Stimulated activated CD8-positive, alpha-beta memory T cell treated with anti-CD3 and anti-CD28 coated beads, Interleukin-7, amount 100 ng/mL, for 4 hours (primary cell): Measurements from ENCODE around the gene BANF2.

Experiments
- DNase-seq, 2 donors: peaks; one replicate each; pipeline ENCODE4 v3.0.0-alpha.2; 2020; ENCODE audit warnings: low read depth in 2 of 2

Gene BANF2

DNA sequence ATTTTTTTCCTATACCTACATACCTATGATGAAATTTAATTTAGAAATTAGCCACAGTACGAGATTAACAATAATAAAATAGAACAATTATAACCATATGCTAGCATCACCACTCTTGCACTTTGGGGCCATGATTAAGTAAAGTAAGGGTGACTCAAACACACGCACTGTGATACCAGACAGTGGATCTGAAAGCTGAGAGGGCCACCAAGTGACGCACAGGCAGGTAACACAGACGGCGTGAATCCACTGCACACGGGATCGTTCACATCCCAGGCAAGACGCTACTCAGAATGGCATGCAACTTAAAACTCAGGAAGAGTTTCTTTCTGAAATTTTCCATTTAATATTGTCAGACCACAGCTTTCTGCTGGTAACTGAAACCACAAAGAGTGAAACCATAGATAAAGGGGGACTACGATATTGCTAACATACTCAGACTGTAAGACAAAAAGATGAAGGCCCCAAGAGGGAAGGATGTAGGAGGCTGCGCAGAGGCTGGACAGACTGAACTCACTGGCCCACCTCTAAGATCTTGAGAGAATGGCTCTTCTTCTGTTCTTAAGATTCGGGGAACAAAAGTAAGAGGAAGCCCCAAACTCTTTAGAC is 35.6 kb upstream of the BANF2 start:
- DNase-seq = no peak

DNA sequence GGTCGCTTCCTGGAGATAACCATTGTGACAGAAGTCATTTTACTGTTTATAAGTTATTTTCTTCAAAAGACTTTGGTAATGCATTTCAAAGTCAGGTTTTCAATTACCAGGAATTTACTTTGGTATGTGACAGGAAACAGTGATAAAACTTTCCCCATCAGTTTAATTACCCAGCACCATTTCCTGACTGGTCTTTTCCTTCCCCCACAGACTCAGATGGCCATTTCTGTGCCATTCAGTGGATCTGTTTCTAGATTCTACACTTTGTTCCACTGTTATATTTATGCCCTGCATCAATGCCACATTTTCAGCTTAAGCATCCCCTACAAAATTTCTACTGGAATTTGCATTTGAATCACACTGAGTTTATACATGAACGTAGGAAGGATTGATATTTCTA is 34.0 kb upstream of the BANF2 start:
- no peak for DNase-seq

DNA sequence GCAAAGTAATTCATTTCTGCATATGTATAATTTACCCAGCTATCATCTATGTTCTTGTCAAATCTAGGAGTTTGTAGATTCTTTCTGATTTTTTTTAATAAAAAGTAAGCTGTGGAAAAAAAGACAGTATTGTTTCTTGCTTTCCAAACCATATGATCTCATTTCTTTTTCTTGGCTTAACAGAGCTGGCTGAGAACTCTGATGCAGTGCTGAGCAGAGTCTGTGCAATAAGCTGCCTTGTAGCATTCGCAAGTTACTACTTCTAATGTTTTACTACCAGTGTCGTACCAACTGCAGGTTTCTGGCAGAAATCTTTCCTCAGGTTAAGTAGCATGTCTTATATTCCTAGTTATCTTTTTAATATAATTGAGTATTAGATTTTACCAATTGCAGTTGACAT is 33.3 kb upstream of the BANF2 start:
- no peak for DNase-seq

DNA sequence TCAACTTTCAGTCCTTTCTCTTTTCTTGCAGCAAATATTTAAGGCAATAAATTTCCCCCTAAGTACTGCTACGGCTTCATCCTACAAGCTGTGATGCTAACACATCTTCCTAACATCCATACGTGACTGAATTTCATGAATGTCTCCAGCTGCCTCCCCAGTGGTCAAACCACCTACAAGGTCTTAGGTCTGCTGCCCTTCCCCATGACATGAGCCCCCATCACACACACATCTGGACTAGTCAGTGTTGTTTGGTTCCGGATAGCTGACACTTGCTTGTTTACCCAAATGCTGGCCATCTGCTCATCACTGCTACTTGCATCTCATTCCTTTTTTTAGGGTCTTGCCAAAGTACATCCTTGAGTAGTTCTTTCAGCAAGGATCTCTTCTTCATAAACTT is 32.3 kb upstream of the BANF2 start:
- DNase-seq = no peak

DNA sequence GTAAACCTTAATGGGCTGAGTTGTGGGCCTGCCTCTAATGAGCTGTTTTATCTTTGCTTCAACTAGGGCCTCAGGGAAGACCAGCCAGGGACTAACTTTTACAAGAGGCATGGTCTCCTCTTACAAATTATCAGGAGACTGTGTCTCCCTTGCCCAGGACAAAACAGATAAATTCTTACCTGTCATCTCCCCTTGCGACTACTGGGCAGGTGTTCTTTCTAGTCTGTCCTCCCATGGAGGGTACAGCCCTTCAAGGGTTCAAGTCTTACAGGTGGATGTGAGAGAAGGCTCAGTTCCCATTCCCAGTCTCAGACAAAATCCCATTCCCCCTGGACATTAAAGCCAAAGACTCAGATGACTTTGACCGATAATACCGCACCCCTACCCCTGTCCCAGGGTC is 31.3 kb upstream of the BANF2 start:
- DNase-seq = no peak

DNA sequence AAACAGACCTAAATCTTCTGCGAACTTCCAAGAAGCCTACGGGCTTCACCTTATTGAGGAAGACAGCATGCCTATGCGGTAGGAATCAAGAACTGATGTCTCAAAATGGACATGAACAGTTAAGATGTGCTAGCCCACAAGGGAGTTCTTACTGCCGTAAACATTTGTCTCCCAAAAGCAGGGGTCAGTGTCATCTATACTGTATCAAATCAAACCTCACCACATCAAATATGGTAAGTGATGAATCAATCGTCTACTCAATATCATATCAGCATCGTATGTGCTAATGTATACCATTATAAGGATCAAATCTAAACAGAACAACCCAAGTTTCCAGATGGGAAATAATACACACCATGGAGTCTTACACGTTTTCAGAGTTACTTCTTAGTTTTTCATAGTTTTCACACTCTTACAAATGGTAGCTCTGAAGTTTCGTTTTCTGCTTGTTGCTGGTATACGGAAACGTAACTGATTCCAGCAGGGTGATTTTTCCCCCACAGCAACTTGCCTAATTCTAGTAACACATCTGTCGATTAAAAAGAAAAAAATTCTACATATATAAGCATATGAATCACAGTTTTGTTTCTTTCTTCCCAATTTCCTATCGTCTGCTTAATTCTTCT is 30.3 kb upstream of the BANF2 start:
- DNase-seq = no peak

DNA sequence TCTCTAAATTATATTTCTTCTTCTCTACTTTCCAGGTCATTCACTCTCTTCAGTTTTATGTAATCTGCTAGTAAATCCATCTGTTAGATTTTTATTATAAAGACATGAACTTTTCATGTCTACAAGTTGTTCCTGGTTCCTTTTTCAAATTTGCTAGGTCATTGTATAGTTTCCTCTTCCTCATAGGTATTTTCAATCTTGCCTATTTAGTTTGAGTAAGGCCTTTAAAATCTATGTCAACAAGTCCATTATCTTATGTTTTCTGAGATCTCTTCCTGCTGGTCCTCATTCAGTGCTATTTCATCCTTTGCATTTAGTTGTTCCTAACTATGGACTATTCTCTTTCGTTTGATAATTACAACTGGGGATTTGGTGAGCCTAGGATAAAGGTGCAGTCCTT is 28.8 kb upstream of the BANF2 start:
- no peak for DNase-seq

DNA sequence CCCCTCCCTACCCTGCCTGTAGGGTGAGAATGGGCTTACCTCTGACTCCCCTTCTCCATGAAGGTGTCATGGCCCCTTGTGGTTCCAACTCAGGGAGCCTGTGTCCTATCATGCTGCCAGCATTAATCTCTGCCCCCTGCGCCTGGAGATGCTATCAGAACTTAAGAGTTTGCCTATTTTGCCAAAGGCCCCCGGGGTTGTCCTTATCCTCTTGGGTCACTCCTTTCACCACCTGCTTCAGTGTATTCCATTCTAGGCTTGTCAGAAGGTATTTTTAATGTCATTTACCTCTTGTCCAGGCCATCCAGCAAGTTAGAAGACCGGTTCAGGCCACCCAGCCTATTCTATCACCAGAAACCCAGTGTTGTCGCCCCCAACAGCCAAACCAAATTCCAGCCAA is 28.2 kb upstream of the BANF2 start:
- no peak for DNase-seq

DNA sequence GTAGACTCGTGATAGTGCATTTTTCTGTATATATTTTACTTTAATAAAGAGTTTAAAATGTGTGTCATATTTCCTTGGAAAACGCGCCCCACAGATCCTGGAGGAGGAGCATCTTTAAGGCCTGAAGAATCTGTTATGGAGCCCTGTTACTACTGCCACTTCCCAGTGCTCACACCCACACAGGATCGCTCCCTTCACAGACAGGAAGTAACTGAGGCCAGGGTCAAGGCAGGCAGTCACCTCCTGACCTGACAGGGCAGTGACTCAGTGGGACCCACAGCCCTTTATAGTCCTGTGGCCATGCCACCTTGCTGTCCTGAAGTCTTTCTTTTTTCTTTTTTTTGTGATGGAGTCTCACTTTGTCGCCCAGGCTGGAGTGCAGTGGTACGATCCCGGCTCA is 26.7 kb upstream of the BANF2 start:
- no peak for DNase-seq

DNA sequence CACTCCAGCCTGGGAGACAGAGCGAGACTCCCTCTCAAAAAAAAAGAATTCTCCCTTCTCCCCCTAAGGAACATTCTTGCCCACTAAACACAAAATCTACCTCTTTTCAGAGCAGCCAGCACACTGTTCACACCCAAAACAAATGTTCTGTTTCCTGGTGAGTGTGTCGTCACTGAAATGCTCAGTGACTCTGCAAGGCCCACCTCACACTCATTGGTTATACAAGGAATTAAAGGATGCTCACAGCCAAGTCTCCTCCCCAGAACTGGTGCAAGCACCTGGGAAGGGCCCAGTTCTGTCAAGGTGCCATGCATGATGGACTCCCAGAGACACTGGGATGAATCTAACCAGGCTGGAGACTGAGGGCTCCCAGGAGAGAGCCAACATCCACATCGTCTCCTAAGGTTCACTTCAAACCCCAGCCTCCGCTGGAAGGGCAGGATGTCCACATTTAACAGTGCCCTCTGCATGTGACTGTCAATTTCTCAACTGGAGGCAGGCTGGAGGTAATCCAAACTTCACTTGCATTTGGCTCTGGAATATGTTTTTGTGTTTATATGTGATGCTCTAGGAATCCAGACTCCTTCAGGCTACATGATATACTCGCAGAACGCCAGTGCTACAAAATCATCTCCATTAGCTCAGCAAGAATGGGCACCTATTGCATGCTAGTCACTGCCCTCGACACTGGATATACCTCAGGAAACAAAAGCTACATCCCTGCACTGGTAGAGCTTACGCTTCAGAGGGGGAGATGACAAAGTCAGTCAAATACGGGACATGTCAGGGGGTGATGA is 24.8 kb upstream of the BANF2 start:
- DNase-seq = no peak

DNA sequence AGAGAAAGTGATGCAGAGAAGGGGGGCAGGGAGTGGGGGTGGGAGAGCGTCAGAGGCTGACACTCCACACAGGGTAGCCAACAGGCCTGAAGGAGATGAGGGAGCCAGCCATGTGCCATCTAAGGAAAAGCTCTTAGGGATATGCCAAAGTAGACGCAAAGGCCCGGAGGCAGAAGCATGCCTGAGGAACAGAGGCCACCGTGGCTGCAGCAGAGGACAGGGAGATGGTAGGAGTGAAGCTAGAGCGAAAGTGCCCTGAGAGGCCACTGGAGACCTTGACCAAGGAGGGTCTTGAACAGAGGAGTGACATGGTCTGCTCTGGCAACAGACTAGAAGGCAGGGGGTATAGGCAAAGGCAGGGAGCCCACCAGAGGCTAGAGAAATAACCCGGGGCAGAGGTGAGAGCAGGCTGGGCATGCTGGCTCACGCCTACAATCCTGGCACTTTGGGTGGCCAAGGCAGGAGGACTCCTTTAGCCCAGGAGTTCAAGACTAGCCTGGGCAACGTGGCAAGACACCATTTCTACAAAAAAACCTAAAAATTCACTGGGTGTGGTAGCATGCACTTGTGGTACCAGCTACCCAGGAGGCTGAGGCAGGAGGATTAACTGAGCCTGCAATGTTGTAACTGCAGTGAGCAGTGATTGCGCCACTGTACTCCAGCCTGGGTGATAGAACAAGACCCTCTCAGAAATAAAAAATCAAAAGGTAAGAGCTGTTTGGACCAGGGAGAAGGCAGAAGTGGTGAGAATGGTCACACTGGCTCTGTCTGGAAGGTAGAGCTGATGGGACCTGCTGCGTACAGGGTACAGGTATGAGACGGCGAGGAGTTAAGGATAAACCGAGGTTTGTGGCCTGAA is 24.0 kb upstream of the BANF2 start:
- no peak for DNase-seq

DNA sequence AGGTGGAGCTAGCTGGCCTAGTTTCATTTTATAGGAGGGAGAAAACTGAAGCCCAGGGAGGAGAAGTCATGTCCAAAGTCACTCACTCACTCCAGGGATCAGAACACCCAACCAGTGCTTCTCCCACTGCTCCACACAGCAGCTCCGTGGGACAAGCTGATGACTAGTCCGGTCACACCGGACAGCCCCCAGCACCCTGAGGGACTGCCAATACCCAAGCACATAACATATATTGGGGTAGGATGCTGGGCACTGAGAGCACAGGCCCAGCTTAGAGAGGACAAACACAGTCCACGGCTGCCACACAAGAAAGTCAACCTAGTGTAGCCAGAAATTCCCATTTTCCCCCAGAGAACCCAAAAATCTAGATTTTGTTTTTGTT is 23.4 kb upstream of the BANF2 start:
- DNase-seq = no peak

DNA sequence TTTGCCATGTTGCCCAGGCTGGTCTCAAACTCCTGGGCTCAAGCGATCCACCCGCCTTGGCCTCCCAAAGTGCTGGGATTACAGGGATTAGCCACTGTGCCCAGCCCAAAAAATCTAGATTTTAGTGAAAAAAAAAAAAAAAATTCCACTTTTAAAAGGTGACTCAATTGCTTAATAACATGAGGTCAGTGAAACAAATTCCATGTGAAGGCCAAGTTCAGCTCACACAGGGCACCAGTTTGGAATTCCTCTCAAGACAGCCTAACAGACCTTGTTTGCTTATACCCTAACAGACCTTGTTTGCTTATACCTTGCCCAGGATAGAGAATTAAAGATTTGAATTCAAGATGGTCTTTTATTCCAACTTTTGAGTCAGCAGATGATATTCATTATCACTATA is 22.8 kb upstream of the BANF2 start:
- no peak for DNase-seq

DNA sequence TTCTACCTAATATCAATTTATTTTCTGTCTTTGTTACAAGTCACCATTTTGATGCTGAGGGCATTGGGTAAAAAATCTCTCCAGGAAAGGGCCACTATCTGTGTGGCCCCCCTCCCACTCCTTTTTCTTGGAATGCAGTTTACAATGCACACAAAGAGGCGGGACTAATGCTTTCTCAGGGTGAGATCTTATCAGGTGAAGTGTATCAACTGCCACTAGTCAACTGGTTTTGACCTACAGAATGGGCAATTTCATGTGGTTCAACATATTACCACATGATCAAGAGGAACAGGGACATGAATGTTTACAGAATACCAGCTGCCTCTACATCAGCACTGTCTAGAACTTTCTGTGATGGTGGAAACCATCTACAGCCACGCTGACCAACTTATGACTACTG is 21.5 kb upstream of the BANF2 start:
- no peak for DNase-seq

DNA sequence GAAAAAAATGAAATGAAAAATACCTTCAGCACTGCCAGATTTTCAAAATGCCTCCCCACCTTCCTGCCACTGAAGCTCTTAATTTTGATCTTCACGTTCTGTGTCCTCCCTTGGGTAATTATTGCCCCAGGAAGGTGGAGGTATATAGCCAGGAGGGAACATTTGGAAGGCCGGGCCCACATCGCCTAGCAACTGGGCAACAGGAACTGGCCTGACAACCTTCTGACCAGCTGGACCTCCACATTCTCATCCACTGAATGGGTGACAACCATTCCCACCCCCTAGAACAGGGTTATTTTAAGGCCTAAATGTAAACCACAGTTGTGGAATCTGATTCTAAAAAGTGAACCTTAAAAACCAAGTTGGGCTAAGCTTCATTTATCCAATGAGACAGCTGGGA is 20.9 kb upstream of the BANF2 start:
- DNase-seq = no peak

DNA sequence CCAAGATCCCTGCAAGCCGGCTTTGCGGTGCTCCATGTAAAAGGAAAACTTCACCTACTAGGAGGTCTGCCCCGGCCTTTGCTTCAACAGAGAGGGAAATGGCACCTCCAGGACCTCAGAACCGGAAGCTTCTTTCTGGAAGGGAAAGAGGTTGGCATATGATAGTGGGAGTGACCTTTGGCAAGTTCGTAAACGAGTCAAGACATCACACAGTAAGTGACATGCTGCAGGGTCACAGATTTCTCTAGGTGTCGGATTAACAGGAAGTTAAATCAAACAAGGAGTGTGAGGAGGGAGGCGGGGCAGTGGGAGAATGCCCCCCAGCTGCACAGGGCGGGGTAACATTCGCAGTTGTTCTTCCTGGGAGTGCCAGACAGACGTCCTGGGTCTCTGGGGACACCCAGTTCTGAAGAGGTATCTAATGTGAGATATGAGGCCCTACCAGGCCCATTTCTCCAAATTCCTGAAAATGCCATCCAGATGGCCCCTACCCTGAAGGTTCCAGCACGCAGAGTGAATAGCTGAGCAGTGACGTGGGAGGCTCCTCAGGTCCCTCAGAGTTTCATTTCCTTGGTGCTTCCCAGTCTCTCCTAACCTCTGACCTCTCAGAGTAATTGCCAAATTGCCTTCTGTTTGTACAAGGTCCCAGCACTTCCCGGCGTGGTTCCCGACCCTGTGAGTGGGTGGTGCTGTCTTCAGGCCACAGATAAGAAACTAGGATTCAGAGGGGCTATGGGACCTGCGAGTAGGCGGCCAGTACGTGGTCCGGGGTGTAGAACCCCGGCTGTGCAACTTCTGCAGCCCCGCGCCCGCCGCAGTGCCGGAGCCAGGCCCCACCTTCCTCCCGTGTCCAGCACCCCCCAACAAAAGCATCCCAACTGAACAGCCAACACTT is 19.6 kb upstream of the BANF2 start:
- peak in 1 of 2 donors; percentile 18 for DNase-seq

DNA sequence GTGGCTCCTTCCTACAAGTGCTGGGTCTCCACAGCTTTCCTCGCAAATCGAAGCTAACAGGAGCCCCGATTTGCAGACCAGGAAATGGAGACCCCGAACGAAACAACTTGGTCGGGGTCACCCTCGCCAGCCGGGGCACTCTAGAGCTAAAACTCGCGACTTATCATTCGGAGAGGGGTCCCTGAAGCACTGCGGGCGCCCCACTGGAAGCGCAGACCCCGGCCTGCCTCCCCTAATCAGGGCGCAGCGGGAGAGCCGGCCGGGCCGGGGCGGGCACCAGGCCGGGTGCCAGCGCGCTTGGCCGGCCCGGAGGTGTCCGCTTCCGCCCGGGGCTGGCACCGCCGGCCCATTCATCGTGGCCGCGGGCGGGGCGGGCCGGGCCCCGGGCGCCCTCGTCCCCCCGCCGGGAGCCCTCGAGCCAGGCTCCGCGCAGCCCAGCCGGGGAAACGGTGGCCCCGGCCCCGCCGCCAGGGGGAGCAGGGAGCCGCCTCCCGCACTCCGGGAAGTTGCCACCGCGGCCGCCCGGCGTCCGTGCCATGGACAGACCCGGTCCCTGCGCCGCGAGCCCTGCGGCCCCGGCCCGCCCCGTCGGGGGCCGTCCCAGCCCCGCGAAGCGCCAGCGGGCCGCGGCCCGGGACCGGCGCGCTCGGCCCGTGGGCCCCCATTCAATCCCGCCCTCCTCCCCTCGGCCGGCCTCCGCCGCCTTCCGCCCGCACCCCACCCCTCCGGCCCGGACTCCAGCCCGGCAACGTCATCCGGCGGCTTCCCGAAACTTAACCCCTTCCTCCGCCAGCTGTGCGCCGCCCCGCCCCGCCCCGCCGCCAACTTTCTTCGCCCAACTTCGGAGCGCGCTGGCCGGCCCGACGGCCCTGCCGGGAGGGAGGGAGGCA is 18.7 kb upstream of the BANF2 start:
- peak; percentile 27 to 73 for DNase-seq

DNA sequence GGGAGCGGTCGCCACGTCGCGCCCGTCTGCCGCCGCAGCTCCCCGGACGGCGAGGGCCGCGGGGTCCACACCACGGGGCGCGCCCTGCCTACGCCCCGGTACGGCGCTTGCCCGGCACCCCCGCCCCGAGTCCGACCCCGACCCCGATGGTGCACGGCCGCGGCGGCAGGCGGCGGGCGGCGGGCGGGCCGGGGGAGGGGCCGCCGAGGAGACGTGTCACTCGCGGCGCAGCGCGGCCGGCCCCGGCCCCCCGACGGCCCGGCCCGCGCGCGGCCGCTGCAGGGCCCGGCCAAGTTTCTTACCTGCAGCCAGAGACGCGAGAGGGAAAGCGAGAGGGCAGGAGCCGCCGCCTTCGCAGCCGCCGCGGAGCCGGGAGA is 18.1 kb upstream of the BANF2 start:
- DNase-seq = no peak

DNA sequence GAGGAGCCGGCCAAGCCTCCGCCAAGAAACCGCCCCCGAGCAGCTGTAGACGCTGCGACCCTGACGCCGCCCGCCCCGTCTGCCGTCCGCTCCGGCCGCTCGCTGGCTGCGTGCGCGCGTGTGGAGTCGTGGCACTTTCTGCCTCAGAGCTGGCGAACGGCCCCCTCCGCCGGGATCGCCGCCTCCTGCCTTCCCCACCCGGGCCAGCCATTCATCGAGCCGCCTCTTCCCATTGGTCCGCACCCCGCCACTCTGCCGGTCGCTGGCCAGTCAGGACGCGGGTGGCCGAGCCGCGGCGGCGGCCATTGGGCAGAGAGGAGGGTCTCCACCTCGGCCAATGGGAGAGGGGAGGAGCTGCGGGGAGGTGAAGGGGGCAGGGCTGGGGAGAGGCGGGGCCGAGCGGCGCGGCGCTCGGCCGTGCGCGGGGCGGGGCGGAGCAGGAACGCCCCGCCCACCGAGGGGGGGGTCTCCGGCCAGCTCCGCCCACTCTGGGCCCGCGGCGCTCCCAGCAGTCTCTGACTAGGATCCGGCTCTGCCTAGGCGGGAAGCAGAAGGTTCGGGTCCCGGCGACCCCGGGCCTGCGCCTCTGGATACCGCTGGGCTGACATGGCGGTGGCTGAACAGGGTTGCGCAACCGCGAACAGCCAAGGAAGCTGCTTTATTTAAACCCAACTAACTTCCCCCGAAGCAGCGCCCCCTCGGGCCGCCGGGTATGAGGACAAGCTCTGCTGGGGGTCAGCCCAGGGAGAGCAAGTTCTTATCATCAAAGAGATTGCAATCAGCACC is 17.5 kb upstream of the BANF2 start, which contains the start of gene RRBP1:
TSS of gene RRBP1 (minus strand) at position 140 of the 786 bp plus-strand sequence. CDS start 21,735 bp downstream, outside the sequence.
- DNase-seq = peak; percentile 90 to 96

DNA sequence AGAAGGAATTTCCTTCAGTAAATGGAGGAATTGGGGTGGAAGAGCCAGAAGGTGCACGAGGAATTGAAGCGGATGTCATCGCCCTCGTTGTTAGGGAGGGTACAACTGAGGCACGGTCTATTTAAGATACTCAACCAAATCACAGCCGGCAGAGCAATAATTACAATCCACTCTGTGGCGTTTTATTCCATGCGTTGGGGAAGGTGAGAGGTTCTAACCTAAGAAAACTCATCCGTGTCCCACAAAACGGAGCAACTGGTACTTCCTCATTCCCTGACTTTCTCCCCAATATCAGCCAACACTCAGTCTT is 16.9 kb upstream of the BANF2 start:
- no peak for DNase-seq
